K562 (cell line): ENCODE results near the gene BTN3A1. TPM values are rescaled to one million over a fixed set of nuclear protein-coding genes. Genes with fewer than 3 reads are reported as not detected.

Source experiments
- ARID1B ChIP-seq: fragments of 450-650 bp; IDR thresholded peaks from 2 replicates; pipeline ENCODE4 v1.6.1; 2016; ENCODE audit warnings: antibody characterized with exemption, mild to moderate bottlenecking, inconsistent platforms
- NUFIP1 ChIP-seq: fragments of 450-650 bp; IDR thresholded peaks from 2 replicates; pipeline ENCODE4 v1.6.1; 2018; ENCODE audit not compliant: partially characterized antibody
- SAFB ChIP-seq: fragments of 200-400 bp; formaldehyde crosslinking; IDR thresholded peaks from 2 replicates; pipeline ENCODE4 v1.6.1; 2017; ENCODE audit warnings: low read depth, low read length, borderline replicate concordance
- SMARCE1 ChIP-seq: fragments of 450-650 bp; IDR thresholded peaks from 2 replicates; pipeline ENCODE4 v1.7.1; 2016; ENCODE audit warnings: mild to moderate bottlenecking
- SNRNP70 ChIP-seq: fragments of 200-400 bp; formaldehyde crosslinking; optimal IDR thresholded peaks from 2 replicates; pipeline ENCODE3; 2017; ENCODE audit warnings: low read depth, low read length
- SOX6 ChIP-seq: fragments of 450-650 bp; IDR thresholded peaks from 2 replicates; pipeline ENCODE4 v1.6.1; 2014; ENCODE audit warnings: mild to moderate bottlenecking
- ZFP30 ChIP-seq: fragments of 250-450 bp; sonication (Bioruptor Pico); IDR thresholded peaks from 2 replicates; pipeline ENCODE4 v1.8.0; 2022; ENCODE audit warnings: moderate library complexity, mild to moderate bottlenecking, inconsistent platforms, borderline replicate concordance
- ZNF253 ChIP-seq: fragments of 250-450 bp; sonication (Bioruptor Pico); conservative IDR thresholded peaks from 2 replicates; pipeline ENCODE4 v1.6.1; 2021; ENCODE audit warnings: mild to moderate bottlenecking
- ZNF311 ChIP-seq: fragments of 250-450 bp; sonication (Bioruptor Pico); IDR thresholded peaks from 2 replicates; pipeline ENCODE4 v1.4.0; 2020; ENCODE audit warnings: mild to moderate bottlenecking, moderate library complexity
- polyA plus RNA-seq, 8 experiments: library from polyadenylated mRNA; depleted of rRNA in 4 of 8; stranded (reverse) in 5 of 8; unstranded in 3 of 8; fragments of >200 nt; fragmentation: Nextera tagmentation in 2 of 8; fragmentation: Illumina TruSeq in 1 of 8; extraction: Ambion mirVana in 2 of 8; extraction: Trizol in 1 of 8; gene quantifications; 2 replicates each; pipeline versions ENCODE4 v1.2.1 to v1.2.3, GENCODE V29; 2011 to 2014; ENCODE audit warnings: inconsistent platforms in 1 of 8, missing spikeins in 1 of 8
- total RNA-seq, 7 experiments: library from RNA; depleted of rRNA in 6 of 7; stranded (reverse); fragments of >200 nt in 6 of 7; fragmentation: Illumina TruSeq in 2 of 7; extraction: Trizol in 2 of 7; gene quantifications; 2 replicates each; pipeline versions ENCODE4 v1.2.1 to v1.2.3, GENCODE V29; 2011 to 2021; ENCODE audit warnings: low replicate concordance in 1 of 7
- TF ChIP-seq, protein P1 (sequence below): fragments of 450-650 bp; IDR thresholded peaks from 2 replicates; pipeline ENCODE4 v1.6.1; 2016; ENCODE audit warnings: low read depth
- TF ChIP-seq, protein P2 (sequence below): sonication (generic); formaldehyde crosslinking; IDR thresholded peaks from 2 replicates; pipeline ENCODE4 v1.8.0; 2022; ENCODE audit warnings: mild to moderate bottlenecking, missing genetic modification reagents
- TF ChIP-seq, protein P3 (sequence below): fragments of 250-450 bp; sonication (Bioruptor Pico); IDR thresholded peaks from 2 replicates; pipeline ENCODE4 v1.5.0; 2022; ENCODE audit warnings: mild to moderate bottlenecking
- TF ChIP-seq, protein P4 (sequence below): fragments of 450-650 bp; formaldehyde crosslinking; conservative IDR thresholded peaks from 2 replicates; pipeline ENCODE4 v1.4.0; 2022; ENCODE audit warnings: mild to moderate bottlenecking, missing genetic modification characterization

Gene BTN3A1
- total and polyA plus RNA-seq, 9 of the 15 experiments (the other 6 are each of a cell fraction or from before 2014, with no cell fraction given), result 0.84 to 8.5 (median 3.9) TPM

DNA sequence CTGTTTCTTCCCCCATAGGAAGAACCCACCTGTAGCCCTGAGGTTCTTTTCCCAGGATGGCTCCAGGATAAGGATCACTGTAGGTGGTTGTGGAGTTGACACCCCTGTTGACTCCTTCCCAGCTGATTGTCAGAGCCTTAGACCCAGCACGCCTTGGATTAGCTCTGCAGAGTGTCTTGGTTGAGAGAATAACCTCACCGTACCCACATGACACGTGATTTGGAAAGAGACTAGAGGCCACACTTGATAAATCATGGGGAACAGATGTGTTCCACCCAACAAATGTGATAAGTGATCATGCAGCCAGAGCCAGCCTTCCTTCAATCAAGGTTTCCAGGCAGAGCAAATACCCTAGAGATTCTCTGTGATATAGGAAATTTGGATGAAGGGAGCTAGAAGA is 12.2 kb downstream of the BTN3A1 start (continued):
- TF ChIP-seq, protein P1, sequence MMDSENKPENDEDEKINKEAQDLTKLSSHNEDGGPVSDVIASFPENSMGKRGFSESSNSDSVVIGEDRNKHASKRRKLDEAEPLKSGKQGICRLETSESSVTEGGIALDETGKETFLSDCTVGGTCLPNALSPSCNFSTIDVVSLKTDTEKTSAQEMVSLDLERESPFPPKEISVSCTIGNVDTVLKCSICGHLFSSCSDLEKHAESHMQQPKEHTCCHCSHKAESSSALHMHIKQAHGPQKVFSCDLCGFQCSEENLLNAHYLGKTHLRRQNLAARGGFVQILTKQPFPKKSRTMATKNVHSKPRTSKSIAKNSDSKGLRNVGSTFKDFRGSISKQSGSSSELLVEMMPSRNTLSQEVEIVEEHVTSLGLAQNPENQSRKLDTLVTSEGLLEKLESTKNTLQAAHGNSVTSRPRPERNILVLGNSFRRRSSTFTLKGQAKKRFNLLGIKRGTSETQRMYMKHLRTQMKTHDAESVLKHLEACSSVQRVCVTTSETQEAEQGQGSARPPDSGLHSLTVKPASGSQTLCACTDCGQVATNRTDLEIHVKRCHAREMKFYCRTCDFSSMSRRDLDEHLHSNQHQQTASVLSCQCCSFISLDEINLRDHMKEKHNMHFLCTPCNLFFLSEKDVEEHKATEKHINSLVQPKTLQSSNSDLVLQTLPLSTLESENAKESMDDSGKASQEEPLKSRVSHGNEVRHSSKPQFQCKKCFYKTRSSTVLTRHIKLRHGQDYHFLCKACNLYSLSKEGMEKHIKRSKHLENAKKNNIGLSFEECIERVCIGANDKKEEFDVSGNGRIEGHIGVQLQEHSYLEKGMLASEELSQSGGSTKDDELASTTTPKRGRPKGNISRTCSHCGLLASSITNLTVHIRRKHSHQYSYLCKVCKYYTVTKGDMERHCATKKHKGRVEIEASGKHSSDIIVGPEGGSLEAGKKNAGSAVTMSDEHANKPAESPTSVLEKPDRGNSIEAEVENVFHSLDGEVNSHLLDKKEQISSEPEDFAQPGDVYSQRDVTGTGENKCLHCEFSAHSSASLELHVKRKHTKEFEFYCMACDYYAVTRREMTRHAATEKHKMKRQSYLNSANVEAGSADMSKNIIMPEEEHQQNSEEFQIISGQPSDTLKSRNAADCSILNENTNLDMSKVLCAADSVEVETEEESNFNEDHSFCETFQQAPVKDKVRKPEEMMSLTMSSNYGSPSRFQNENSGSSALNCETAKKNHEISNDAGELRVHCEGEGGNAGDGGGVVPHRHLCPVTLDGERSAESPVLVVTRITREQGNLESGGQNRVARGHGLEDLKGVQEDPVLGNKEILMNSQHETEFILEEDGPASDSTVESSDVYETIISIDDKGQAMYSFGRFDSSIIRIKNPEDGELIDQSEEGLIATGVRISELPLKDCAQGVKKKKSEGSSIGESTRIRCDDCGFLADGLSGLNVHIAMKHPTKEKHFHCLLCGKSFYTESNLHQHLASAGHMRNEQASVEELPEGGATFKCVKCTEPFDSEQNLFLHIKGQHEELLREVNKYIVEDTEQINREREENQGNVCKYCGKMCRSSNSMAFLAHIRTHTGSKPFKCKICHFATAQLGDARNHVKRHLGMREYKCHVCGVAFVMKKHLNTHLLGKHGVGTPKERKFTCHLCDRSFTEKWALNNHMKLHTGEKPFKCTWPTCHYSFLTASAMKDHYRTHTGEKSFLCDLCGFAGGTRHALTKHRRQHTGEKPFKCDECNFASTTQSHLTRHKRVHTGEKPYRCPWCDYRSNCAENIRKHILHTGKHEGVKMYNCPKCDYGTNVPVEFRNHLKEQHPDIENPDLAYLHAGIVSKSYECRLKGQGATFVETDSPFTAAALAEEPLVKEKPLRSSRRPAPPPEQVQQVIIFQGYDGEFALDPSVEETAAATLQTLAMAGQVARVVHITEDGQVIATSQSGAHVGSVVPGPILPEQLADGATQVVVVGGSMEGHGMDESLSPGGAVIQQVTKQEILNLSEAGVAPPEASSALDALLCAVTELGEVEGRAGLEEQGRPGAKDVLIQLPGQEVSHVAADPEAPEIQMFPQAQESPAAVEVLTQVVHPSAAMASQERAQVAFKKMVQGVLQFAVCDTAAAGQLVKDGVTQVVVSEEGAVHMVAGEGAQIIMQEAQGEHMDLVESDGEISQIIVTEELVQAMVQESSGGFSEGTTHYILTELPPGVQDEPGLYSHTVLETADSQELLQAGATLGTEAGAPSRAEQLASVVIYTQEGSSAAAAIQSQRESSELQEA, result no peak
- TF ChIP-seq, protein P2, sequence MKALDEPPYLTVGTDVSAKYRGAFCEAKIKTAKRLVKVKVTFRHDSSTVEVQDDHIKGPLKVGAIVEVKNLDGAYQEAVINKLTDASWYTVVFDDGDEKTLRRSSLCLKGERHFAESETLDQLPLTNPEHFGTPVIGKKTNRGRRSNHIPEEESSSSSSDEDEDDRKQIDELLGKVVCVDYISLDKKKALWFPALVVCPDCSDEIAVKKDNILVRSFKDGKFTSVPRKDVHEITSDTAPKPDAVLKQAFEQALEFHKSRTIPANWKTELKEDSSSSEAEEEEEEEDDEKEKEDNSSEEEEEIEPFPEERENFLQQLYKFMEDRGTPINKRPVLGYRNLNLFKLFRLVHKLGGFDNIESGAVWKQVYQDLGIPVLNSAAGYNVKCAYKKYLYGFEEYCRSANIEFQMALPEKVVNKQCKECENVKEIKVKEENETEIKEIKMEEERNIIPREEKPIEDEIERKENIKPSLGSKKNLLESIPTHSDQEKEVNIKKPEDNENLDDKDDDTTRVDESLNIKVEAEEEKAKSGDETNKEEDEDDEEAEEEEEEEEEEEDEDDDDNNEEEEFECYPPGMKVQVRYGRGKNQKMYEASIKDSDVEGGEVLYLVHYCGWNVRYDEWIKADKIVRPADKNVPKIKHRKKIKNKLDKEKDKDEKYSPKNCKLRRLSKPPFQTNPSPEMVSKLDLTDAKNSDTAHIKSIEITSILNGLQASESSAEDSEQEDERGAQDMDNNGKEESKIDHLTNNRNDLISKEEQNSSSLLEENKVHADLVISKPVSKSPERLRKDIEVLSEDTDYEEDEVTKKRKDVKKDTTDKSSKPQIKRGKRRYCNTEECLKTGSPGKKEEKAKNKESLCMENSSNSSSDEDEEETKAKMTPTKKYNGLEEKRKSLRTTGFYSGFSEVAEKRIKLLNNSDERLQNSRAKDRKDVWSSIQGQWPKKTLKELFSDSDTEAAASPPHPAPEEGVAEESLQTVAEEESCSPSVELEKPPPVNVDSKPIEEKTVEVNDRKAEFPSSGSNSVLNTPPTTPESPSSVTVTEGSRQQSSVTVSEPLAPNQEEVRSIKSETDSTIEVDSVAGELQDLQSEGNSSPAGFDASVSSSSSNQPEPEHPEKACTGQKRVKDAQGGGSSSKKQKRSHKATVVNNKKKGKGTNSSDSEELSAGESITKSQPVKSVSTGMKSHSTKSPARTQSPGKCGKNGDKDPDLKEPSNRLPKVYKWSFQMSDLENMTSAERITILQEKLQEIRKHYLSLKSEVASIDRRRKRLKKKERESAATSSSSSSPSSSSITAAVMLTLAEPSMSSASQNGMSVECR, result no peak
- no peak for TF ChIP-seq SAFB
- no peak for TF ChIP-seq SNRNP70
- TF ChIP-seq, protein P3, sequence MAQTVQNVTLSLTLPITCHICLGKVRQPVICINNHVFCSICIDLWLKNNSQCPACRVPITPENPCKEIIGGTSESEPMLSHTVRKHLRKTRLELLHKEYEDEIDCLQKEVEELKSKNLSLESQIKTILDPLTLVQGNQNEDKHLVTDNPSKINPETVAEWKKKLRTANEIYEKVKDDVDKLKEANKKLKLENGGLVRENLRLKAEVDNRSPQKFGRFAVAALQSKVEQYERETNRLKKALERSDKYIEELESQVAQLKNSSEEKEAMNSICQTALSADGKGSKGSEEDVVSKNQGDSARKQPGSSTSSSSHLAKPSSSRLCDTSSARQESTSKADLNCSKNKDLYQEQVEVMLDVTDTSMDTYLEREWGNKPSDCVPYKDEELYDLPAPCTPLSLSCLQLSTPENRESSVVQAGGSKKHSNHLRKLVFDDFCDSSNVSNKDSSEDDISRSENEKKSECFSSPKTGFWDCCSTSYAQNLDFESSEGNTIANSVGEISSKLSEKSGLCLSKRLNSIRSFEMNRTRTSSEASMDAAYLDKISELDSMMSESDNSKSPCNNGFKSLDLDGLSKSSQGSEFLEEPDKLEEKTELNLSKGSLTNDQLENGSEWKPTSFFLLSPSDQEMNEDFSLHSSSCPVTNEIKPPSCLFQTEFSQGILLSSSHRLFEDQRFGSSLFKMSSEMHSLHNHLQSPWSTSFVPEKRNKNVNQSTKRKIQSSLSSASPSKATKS (CRISPR knock-in tag), result no peak
- TF ChIP-seq SOX6, result peak; percentile 39; the same call in 1 of the 2 replicates
- TF ChIP-seq SMARCE1, result no peak
- TF ChIP-seq NUFIP1, result no peak
- no peak for TF ChIP-seq ZNF253 (CRISPR knock-in tag)
- no peak for TF ChIP-seq ZFP30 (CRISPR knock-in tag)
- 0 out of 2 replicates have a peak, but pooled peaks have one; percentile 24 for TF ChIP-seq ARID1B
- no peak for TF ChIP-seq ZNF311 (CRISPR knock-in tag)
- TF ChIP-seq, protein P4, sequence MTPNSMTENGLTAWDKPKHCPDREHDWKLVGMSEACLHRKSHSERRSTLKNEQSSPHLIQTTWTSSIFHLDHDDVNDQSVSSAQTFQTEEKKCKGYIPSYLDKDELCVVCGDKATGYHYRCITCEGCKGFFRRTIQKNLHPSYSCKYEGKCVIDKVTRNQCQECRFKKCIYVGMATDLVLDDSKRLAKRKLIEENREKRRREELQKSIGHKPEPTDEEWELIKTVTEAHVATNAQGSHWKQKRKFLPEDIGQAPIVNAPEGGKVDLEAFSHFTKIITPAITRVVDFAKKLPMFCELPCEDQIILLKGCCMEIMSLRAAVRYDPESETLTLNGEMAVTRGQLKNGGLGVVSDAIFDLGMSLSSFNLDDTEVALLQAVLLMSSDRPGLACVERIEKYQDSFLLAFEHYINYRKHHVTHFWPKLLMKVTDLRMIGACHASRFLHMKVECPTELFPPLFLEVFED (CRISPR knock-in tag), result no peak
